ENCODE measurements around the gene PGP.

DNA sequence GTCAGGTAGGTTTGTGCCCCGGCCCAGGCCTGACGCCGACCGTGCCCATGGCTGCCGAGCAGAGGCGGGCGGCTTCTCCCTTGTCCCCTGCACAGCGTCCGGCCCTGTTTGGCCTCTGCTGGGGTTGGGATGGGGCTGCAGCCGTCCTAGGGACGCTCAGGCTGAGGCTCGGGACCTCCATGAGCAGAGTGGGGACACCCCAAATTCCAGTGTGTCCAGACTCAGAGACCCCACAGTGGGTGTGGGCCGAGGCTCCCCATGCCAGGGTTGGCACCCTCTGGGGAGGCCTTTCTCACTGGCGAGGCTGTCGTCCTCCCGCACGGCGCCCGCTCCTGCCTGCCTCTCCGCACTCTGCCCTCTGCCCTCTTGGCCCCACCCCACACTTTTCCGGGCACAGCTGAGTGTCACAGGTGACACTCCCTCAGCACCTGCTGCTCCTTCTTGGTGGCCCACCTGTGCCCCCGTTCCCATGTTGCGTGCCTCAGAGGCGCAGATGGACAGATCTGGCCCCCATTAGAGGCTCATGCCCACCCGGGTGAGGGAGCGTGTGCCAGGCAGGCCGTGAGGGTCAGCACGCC, 43.0 kb downstream of the PGP start:
- TF ChIP-seq CTCF (optimal IDR thresholded peaks at IDR 0.05 in 1 of 3, IDR thresholded peaks at IDR 0.05 in 1 of 3, conservative IDR thresholded peaks at IDR 0.05 in 1 of 3; ENCODE audit: extremely low read depth in 1 of 3, insufficient read depth in 2 of 3, low read length in 3 of 3) (no peak), EZH2 (IDR thresholded peaks at IDR 0.05; ENCODE audit: low read length) (no peak)
